LoVo (cell line): ENCODE results near the gene ALKBH4.
"Not testable (repeated sequence)": the region's sequence is repeated elsewhere in the genome, so short reads cannot be mapped to it uniquely, and the experiment has no call there.

Experiments
- DNase-seq: peaks from one replicate; pipeline ENCODE4 v3.0.0-alpha.2; 2016; ENCODE audit warnings: low spot score

ALKBH4 gene

DNA sequence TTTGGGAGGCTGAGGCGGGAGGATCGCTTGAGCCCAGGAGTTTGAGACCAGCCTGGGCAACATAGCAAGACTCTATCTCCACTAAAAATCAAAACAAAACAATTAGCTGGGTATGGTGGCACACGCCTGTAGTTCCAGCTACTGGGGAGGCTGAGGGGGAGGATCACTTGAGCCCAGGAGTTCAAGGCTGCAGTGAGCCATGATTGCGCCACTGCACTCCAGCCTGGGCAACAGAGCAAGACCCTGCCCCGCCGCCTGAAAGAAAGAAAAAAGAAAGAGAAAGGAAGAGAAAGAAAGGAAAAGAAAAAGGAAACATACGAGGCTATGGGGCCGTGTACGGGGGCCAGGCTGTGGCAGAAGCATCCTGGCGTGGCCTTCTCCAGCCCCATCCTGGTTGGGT, 9.7 kb downstream of the ALKBH4 start:
- not testable (repeated sequence) for DNase-seq

DNA sequence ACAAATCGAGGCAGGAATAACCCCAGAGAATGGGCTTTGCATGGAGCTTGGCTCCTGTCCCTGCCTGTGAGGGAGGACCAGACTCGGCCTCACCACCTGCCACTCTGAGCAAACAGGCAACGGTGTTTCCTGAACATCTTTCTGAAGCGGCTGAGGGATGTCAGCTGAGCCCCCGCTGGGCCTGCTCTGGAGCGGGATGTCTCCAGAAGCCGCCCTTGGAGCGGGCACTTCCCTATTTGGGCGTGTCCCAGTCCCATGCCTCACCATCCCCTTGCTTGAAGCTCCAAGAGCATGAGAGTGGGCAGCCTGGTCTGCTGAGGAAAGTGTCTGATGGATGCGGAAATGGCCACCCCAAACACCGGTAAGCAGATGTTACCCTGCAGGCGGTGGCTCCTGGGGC, 10.2 kb downstream of the ALKBH4 start:
- DNase-seq = no peak

DNA sequence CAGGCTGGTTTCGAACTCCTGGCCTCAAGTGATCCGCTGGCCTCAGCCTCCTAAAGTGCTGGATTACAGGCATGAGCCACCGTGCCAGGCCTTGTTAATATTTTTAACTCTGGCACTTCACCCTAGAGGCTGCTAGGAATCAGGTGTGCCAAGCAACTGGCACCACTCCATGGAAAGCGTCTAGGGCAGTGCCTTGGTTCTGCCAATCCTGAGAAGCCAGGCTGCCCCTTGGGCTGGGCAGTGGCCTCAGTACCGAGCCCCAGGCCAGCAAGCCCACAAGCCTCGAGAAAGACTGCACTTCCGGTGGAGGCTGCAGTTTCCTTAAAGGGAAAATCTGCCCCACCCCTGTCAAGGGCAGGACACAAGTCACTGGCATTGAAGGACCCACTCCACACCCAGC, 11.3 kb downstream of the ALKBH4 start:
- no peak for DNase-seq

DNA sequence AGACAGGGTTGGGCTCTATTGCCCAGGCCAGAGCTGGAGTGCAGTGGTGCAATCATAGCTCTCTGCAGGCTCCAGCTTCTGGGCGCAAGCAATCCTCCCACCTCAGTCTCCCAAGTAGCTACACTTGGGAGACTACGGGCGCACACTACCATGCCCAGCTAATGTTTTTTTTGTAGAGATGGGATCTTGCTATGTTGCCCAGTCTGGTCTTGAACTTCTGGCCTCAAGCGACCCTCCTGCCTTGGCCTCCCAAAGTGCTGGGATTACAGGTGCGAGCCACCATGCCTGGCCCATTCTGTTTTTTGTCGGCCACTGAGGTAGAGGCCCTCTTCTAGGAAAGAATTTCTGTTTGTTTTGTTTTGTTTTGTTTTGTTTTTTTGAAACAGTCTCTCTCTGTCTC, 12.2 kb downstream of the ALKBH4 start:
- no peak for DNase-seq

DNA sequence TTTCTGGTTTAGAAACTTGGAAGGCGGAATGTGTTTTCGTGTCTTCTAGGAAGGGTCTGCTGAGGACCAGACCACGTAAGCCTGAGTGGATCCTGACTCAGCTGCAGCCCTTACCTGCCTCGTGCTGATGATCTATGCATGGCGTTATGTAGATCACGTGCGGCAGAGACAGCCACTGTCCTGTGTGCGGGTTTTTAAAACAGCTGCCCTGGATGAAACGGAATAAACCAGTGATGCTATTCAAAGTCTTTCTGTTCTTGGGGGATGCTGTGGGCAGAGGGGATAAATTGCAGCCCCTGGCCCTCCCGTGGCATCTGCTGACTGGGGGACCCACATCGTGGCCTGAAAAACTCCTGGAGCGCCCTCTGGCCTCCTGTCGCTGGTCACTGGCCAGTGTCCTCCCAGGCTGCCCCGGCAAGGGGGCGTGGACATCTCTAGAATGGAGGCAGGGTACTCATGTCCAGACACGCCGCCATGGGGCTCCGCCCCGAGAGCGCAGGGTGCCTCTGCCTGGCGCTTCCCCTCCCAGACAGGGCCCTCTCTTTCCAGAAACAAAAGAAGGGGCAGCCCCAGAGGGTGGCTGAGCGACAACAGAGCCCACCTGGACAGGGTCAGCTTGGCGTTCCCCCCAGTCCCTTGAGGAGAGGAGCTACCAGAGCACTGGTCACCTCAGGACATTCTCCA, 13.2 kb downstream of the ALKBH4 start:
- no peak for DNase-seq

DNA sequence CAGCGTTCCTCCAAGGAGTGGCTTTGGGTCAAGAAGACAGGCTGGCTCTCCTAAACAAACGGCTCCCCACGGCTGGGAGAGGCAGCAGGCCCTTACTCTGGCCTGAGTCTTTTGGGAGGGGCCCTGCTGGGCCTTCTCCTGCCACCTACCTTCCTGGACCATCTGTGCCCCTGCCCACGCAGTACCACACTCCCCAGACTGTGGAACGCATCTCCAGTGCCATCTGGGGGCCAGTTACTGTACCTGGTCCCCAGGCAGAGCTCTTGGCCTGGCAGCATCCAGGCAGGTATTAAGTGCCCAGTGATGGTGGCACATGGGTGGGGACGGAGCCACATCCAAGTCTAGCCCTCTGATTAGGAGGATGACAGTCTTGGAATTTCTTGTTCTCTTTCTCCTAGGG, 14.4 kb downstream of the ALKBH4 start:
- DNase-seq = no peak

GRCh38 chr7:102449136-102449535, 15.5 kb downstream of the ALKBH4 start:
- no peak for DNase-seq

- no peak for DNase-seq
Observed at GRCh38 chr7:102447311-102447710, 17.4 kb downstream of the ALKBH4 start.

DNA sequence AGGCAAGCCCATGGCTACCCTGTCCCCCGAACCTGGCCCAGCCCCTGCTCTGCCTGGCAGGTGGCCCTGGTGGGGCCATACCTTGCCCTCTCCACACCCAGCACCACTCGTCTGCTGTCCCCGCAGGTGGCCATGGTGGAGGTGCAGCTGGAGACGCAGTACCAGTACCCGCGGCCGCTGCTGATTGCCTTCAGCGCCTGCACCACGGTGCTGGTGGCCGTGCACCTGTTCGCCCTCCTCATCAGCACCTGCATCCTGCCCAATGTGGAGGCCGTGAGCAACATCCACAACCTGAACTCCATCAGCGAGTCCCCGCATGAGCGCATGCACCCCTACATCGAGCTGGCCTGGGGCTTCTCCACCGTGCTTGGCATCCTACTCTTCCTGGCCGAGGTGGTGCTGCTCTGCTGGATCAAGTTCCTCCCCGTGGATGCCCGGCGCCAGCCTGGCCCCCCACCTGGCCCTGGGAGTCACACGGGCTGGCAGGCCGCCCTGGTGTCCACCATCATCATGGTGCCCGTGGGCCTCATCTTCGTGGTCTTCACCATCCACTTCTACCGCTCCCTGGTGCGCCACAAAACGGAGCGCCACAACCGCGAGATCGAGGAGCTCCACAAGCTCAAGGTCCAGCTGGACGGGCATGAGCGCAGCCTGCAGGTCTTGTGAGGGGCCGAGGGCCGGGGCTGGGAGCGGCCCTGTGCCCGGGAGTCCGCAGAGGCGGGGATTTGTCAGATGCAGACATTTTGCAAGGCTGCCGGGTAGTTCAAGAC, 18.1 kb downstream of the ALKBH4 start:
- no peak for DNase-seq

DNA sequence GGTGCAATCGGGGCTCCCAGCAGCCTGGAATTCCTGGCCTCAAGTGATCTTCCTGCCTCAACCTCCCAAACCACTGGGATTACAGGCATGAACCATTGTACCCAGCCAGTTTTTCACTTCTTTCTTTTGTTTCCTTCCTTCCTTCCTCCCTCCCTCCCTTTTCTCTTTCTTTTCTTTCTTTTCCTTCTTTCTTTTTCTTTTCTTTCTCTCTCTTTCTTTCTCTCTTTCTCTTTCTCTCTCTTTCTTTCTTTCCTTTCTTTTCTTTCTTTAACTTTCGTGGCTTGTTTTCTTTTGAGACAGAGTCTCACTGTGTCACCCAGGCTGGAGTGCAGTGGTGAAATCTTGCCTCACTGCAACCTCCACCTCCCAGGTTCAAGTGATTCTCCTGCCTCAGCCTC, 19.0 kb downstream of the ALKBH4 start:
- no peak for DNase-seq

GRCh38 chr7:102444961-102445673, 19.5 kb downstream of the ALKBH4 start:
- no peak for DNase-seq

GRCh38 chr7:102439963-102440795, 24.5 kb downstream of the ALKBH4 start:
- DNase-seq = peak; percentile 64

DNA sequence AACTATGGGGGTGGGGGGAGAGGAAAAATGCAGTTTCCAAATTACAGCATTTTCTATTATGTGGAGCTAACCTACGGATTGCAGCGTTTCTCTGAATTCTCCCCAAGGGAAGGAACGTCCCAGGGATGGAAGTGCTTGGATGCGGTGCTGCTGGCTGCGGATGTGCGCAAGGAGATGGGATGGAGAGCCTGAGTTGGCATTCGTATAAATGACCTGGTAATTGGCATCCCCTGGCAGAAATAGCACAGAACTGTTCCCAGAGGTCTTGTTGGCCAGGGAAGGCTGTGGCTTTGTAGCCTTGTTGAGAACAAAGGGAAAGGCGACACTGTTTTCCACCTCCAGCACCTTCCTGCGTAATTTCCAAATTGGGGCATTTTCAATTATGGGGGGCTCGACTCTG, 28.5 kb downstream of the ALKBH4 start:
- no peak for DNase-seq

DNA sequence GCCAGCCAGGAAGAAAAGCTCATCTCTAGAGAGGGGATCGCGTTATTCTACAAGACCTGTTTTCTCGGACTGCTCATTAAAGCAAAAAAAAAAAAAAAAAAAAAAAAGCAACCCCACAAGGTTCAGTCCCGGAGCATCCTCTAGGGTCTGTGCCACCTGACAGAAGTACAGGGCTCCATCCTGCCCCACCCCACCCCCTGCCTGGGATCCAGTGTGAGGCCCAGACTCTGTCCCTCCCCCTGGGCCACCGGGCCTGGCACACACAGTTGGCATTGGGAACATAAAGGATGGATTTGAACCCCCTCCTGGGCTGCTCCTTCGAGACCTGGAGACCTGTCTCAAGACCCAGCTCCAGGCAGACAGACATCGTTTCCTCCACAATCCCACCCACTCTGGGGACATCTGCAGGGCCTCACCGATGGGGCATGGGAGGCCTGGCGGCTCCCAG, 30.6 kb downstream of the ALKBH4 start:
- DNase-seq = no peak

- DNase-seq = peak; percentile 79
Observed at GRCh38 chr7:102433219-102434038, 31.2 kb downstream of the ALKBH4 start, which contains the start of gene ORAI2. Gene ORAI2 (plus strand): TSS chr7:102433575. CDS start chr7:102438957, 5,382 bp downstream.

- DNase-seq = no peak
Observed at GRCh38 chr7:102432442-102433218, 32.0 kb downstream of the ALKBH4 start.

GRCh38 chr7:102431617-102432298, 32.9 kb downstream of the ALKBH4 start:
- peak; percentile 41 for DNase-seq

- no peak for DNase-seq
Observed at GRCh38 chr7:102429141-102429899, 35.3 kb downstream of the ALKBH4 start.

DNA sequence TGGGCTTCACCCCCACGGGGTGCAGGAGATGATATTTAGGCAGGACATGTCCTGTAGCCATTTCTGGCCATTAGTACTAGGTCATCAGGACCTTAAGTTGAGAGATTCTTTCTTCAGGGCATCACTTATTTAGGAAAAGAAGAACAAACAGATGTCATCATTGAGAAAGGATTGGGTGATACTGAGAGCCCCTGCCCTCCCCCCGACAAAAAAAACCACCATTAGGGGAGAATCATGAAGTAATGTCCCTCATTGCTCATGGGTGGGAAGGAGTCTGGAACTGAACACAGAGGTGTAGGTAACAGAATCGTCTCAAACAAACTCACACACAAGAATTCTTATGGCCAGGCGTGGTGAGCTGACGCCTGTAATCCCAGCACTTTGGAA, 37.7 kb downstream of the ALKBH4 start:
- no peak for DNase-seq
